Measurements from ENCODE around the gene ADAMTS12. TPM values are rescaled to one million over a fixed set of nuclear protein-coding genes. Genes with fewer than 3 reads are reported as not detected.

ADAMTS12 gene
- total RNA-seq, 4 donors from 2014 or later: 0.60 to 4.1 (median 1.3) TPM

DNA sequence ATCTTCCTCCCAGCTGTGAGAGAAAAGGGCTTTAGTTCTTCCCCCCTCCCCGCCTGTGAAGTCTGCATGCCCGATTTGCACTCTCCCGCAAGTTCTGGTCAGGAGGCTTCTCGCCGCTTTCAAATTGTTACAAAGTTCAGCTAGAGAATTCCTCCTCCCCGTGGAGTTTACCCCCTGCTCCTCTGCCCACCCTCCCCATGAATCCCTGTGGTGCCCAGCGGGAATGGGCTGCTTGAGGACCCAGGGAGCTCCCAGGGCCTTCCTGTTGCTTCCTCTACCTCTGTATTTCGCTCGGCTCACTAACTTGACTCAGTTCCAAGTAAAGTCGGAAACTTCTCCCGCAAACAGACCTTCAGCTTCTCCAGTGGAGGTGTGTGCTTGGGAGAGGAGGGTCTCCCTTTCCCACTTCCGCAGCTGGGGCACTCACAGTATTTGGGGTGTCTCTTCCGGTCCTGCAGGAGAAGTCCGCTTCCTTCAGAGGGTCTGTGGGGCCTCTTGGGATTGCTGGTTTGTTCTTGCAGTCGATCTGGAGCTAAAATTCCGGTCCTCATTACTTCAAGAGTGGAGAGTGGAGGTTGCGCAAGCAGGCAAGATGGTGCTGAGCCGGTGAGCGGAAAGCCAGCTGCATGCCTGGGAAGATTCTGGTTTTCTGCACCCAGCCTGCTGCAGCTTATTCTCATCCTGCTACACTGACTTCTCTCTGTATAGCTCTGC, 97.8 kb downstream of the ADAMTS12 start:
- Histone ChIP-seq H3K27ac (no peak overlapping the region), H3K27me3 (no peaks in the 10 kb centered on the region), H3K4me3 (no peak overlapping the region), H3K36me3 (no peaks in the 10 kb centered on the region), H3K9me3 (no peaks in the 10 kb centered on the region), H3K4me1 (no peaks in the 10 kb centered on the region)
- in situ Hi-C loops (cut with MboI; ENCODE audit: low pct_ligation_motif_present in 1 of 4, low pct_unique_long_range_greater_than_20kb in 1 of 4, low sequenced_read_pairs in 3 of 4) (no loop called here), intact Hi-C loops (cut with DNase I; ENCODE audit: low total_unique reads) (no loop called here)
- no peak for TF ChIP-seq POLR2A (IDR thresholded peaks at IDR 0.05)
- TF ChIP-seq POLR2AphosphoS5 (IDR thresholded peaks at IDR 0.05): no peak
- WGBS, 2 donors (ENCODE audit: low coverage in 1 of 2): 84 to 86% methylated on average over 6 to 19 of the region's 19 CpGs
- DNase-seq: no peak

DNA sequence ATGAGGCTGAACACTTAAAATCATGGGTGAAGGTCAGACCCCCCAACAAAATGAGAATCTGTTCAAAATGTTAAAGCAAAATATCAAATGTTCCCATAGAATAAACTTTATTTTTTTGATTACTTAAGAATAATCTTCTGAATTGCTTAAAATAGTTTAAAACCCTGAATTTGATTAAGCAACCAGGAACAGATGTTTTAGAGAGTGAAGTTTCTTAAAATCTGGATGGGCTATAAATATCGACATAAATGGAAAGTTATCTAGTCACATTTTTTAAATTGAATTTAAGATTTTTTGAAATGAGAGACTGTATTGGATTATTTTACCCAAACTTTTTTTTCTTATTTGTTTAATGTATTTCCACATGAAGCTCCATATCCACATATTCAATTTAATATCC, 98.5 kb downstream of the ADAMTS12 start:
- Histone ChIP-seq H3K9me3 (no peaks in the 10 kb centered on the region), H3K27ac (no peak overlapping the region), H3K36me3 (no peaks in the 10 kb centered on the region), H3K4me1 (no peaks in the 10 kb centered on the region), H3K4me3 (no peak overlapping the region), H3K27me3 (no peaks in the 10 kb centered on the region)
- 87 to 93% methylated on average over 1 of the region's 1 CpG for WGBS, 2 donors (ENCODE audit: low coverage in 1 of 2)
- intact Hi-C loops (cut with DNase I; ENCODE audit: low total_unique reads): no loop called here
- TF ChIP-seq POLR2A (IDR thresholded peaks at IDR 0.05): no peak
- no peak for TF ChIP-seq EP300 (IDR thresholded peaks at IDR 0.05; ENCODE audit: low read depth)
- no peak for TF ChIP-seq POLR2AphosphoS5 (IDR thresholded peaks at IDR 0.05)
- TF ChIP-seq, protein P1, sequence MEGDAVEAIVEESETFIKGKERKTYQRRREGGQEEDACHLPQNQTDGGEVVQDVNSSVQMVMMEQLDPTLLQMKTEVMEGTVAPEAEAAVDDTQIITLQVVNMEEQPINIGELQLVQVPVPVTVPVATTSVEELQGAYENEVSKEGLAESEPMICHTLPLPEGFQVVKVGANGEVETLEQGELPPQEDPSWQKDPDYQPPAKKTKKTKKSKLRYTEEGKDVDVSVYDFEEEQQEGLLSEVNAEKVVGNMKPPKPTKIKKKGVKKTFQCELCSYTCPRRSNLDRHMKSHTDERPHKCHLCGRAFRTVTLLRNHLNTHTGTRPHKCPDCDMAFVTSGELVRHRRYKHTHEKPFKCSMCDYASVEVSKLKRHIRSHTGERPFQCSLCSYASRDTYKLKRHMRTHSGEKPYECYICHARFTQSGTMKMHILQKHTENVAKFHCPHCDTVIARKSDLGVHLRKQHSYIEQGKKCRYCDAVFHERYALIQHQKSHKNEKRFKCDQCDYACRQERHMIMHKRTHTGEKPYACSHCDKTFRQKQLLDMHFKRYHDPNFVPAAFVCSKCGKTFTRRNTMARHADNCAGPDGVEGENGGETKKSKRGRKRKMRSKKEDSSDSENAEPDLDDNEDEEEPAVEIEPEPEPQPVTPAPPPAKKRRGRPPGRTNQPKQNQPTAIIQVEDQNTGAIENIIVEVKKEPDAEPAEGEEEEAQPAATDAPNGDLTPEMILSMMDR (IDR thresholded peaks at IDR 0.05): no peak
- DNase-seq: no peak
- in situ Hi-C loops (cut with MboI; ENCODE audit: low pct_ligation_motif_present in 1 of 4, low pct_unique_long_range_greater_than_20kb in 1 of 4, low sequenced_read_pairs in 3 of 4): no loop called here

DNA sequence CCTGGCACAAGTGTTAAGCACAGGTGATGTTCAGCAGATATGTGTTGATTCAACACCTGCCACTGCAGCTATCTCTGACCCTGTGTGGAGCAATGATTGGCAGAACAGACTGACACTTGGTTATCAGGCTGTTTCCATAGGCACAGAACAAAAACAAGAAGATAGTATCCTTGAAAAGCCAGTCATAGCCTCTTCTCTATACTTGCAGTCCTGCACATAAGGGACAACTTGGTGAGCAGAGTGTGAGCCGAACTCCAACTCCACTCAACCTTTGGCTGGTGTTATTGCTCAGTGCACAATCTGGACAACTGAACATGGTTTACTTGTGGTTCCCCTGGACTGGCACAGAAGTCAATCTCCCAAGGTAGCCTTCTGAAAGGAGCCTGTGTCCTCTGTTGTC, 99.2 kb downstream of the ADAMTS12 start:
- Histone ChIP-seq H3K4me3 (no peak overlapping the region), H3K9me3 (no peaks in the 10 kb centered on the region), H3K27ac (no peak overlapping the region), H3K36me3 (no peaks in the 10 kb centered on the region), H3K27me3 (no peaks in the 10 kb centered on the region), H3K4me1 (no peaks in the 10 kb centered on the region)
- intact Hi-C loops (cut with DNase I; ENCODE audit: low total_unique reads): no loop called here
- DNase-seq: no peak
- in situ Hi-C loops (cut with MboI; ENCODE audit: low pct_ligation_motif_present in 1 of 4, low pct_unique_long_range_greater_than_20kb in 1 of 4, low sequenced_read_pairs in 3 of 4): no loop called here
- WGBS, 2 donors (ENCODE audit: low coverage in 1 of 2): 83% methylated on average over 1 of the region's 1 CpG; no CpG with 5 or more reads in 1 of the 2 donors
- TF ChIP-seq, protein P1 (IDR thresholded peaks at IDR 0.05): no peak
- TF ChIP-seq POLR2A (IDR thresholded peaks at IDR 0.05) (no peak), EP300 (IDR thresholded peaks at IDR 0.05; ENCODE audit: low read depth) (no peak), POLR2AphosphoS5 (IDR thresholded peaks at IDR 0.05) (no peak)

DNA sequence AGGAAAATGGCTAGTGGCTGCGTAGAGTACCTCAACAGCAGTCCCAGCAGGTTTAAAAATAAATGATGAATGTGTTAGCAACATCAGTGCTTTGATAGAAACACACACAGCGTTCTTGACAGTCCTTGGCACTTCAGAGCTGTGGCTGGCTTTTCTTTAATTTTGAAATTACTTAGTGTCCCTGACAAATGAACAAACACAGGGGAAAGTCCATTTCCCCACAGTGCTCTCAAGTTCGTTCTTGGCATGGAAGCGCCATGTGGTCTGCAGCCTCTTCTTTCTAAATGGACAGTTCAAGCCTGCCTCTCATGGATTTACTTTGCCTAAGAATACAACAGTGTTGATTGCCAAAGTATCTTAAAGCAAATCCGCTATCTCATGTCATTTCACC, 102.2 kb downstream of the ADAMTS12 start:
- TF ChIP-seq POLR2AphosphoS5 (IDR thresholded peaks at IDR 0.05): no peak
- TF ChIP-seq EP300 (IDR thresholded peaks at IDR 0.05; ENCODE audit: low read depth): no peak
- TF ChIP-seq, protein P1 (IDR thresholded peaks at IDR 0.05): no peak
- no peak for TF ChIP-seq POLR2A (IDR thresholded peaks at IDR 0.05)
- 86 to 100% methylated on average over 1 to 5 of the region's 5 CpGs for WGBS, 2 donors (ENCODE audit: low coverage in 1 of 2)
- no peak for DNase-seq
- Histone ChIP-seq H3K27me3 (no peaks in the 10 kb centered on the region), H3K4me3 (no peak overlapping the region), H3K4me1 (no peaks in the 10 kb centered on the region), H3K9me3 (no peaks in the 10 kb centered on the region), H3K27ac (no peak overlapping the region), H3K36me3 (no peaks in the 10 kb centered on the region)
- intact Hi-C loops (cut with DNase I; ENCODE audit: low total_unique reads) (no loop called here), in situ Hi-C loops (cut with MboI; ENCODE audit: low pct_ligation_motif_present in 1 of 4, low pct_unique_long_range_greater_than_20kb in 1 of 4, low sequenced_read_pairs in 3 of 4) (no loop called here)

Measured in transverse colon (tissue), 4 donors.